ENCODE measurements around the gene MPC1L. TPM values are rescaled to one million over a fixed set of nuclear protein-coding genes. Genes with fewer than 3 reads are reported as not detected.

Gene MPC1L
- polyA plus RNA-seq, 3 donors, result not detected

Other genes with a start within 250 kb of the MPC1L start
- gene ATP6AP2, start 42.5 kb upstream of the MPC1L start, polyA plus RNA-seq (ENCODE audit: insufficient read length in 3 of 3), result 100 to 1,000 TPM; 219 to 230 (median 229) TPM
- gene CXorf38, start 24.1 kb downstream of the MPC1L start, polyA plus RNA-seq (ENCODE audit: insufficient read length in 3 of 3), result 10 to 100 TPM; 10.4 to 11.8 (median 10.4) TPM
- 10 to 100 TPM; 42.1 to 48.2 (median 46.1) TPM for gene MED14, start 112.1 kb downstream of the MPC1L start, polyA plus RNA-seq (ENCODE audit: insufficient read length in 3 of 3)

All from right renal cortex interstitium (tissue), 3 donors.